Limb (tissue), 2 donors: ENCODE data around the gene ADCY2.
"Not testable (repeated sequence)": the region's sequence is repeated elsewhere in the genome, so short reads cannot be mapped to it uniquely, and the experiment has no call there.

Experiments
- DNase-seq, 2 donors: peaks; one replicate each; pipeline ENCODE4 v3.0.0-alpha.2; 2016; ENCODE audit errors: extremely low spot score in 2 of 2

ADCY2 gene

GRCh38 chr5:7395432-7395946, 449 bp upstream of the ADCY2 start:
- DNase-seq, result peak in 1 of 2 donors; percentile 62

- DNase-seq, result peak; percentile 44 to 74
Measured at GRCh38 chr5:7396713-7397454, 946 bp downstream of the ADCY2 start.

GRCh38 chr5:7397937-7398336, 2.0 kb downstream of the ADCY2 start:
- no peak for DNase-seq

GRCh38 chr5:7398596-7399280, 2.8 kb downstream of the ADCY2 start:
- no peak for DNase-seq

GRCh38 chr5:7405277-7405676, 9.3 kb downstream of the ADCY2 start:
- no peak for DNase-seq

GRCh38 chr5:7410936-7411511, 15.1 kb downstream of the ADCY2 start:
- no peak for DNase-seq

- no peak for DNase-seq
Measured at GRCh38 chr5:7412409-7412808, 16.5 kb downstream of the ADCY2 start.

GRCh38 chr5:7415123-7415522, 19.2 kb downstream of the ADCY2 start:
- no peak for DNase-seq

- no peak for DNase-seq
Measured at GRCh38 chr5:7415587-7416535, 19.9 kb downstream of the ADCY2 start.

GRCh38 chr5:7418276-7418675, 22.3 kb downstream of the ADCY2 start:
- DNase-seq, result no peak

- no peak for DNase-seq
Measured at GRCh38 chr5:7419367-7419766, 23.4 kb downstream of the ADCY2 start.

- DNase-seq, result no peak
Measured at GRCh38 chr5:7419846-7420245, 23.9 kb downstream of the ADCY2 start.

- no peak for DNase-seq
Measured at GRCh38 chr5:7420510-7421280, 24.8 kb downstream of the ADCY2 start.

GRCh38 chr5:7422316-7423106, 26.6 kb downstream of the ADCY2 start:
- DNase-seq, result no peak

- not testable (repeated sequence) for DNase-seq
Measured at GRCh38 chr5:7423231-7423630, 27.3 kb downstream of the ADCY2 start.

- DNase-seq, result no peak
Measured at GRCh38 chr5:7425830-7426229, 29.9 kb downstream of the ADCY2 start.

- DNase-seq, result no peak
Measured at GRCh38 chr5:7426284-7426683, 30.3 kb downstream of the ADCY2 start.

GRCh38 chr5:7434914-7435313, 39.0 kb downstream of the ADCY2 start:
- no peak for DNase-seq

- DNase-seq, result no peak
Measured at GRCh38 chr5:7435503-7435902, 39.6 kb downstream of the ADCY2 start.

GRCh38 chr5:7436521-7436920, 40.6 kb downstream of the ADCY2 start:
- DNase-seq, result no peak
